ENCODE data around the gene GRIK4. TPM values are rescaled to one million over a fixed set of nuclear protein-coding genes. Genes with fewer than 3 reads are reported as not detected.

The GRIK4 gene
- total and polyA plus RNA-seq, 2 of the 4 experiments (the other 2 are of a cell fraction): 0.18 to 0.38 TPM

- H2AK5ac ChIP-seq (ENCODE audit: low read depth, low read length): no peak overlapping the region
- ATAC-seq (ENCODE audit: low read depth): no peak
- WGBS, 2 experiments (ENCODE audit: extremely low coverage in 2 of 2, insufficient read length in 1 of 2): no CpG with 5 or more reads among the region's 4 CpGs
- H3K23ac ChIP-seq (ENCODE audit: low read depth, low read length): no peak overlapping the region
- intact Hi-C loops (cut with micrococcal nuclease): no loop called here
- H3K27me3 ChIP-seq (ENCODE audit: control insufficient read depth, insufficient read depth, low read length): peaks cover 3% of the 10 kb centered on the region
- no peaks in the 10 kb centered on the region for H3K4me1 ChIP-seq (ENCODE audit: control insufficient read depth, insufficient read depth, low read length)
- H3K36me3 ChIP-seq (ENCODE audit: control insufficient read depth, insufficient read depth, low read length): no peaks in the 10 kb centered on the region
- no peak overlapping the region for H3K4me2 ChIP-seq (ENCODE audit: low read depth, low read length)
- H3K56ac ChIP-seq (ENCODE audit: extremely low read depth, insufficient read depth, low read length): no peak overlapping the region
- no peaks in the 10 kb centered on the region for H4K20me1 ChIP-seq (ENCODE audit: insufficient read depth, low read length)
- no peak overlapping the region for H4K91ac ChIP-seq (ENCODE audit: insufficient read depth, low read depth, low read length)
- TF ChIP-seq SMC3 (IDR thresholded peaks at IDR 0.05; ENCODE audit: low read depth, low read length) (no peak), MAFK (IDR thresholded peaks at IDR 0.05; ENCODE audit: low read depth, low read length) (no peak), CHD1 (IDR thresholded peaks at IDR 0.05; ENCODE audit: low read depth, low read length) (no peak), RAD21 (IDR thresholded peaks at IDR 0.05; ENCODE audit: low read length) (no peak), USF2 (IDR thresholded peaks at IDR 0.05; ENCODE audit: low read depth, low read length) (no peak)
- no peaks in the 10 kb centered on the region for H3K9me1 ChIP-seq (ENCODE audit: insufficient read depth, low read length)
- no peak overlapping the region for H3K27ac ChIP-seq (ENCODE audit: insufficient read depth, low read length)
- no peak overlapping the region for H2AFZ ChIP-seq (replicated peaks; ENCODE audit: low read length, poor library complexity)
- H2BK15ac ChIP-seq (ENCODE audit: low read depth, low read length): no peak overlapping the region
- DNase-seq: no peak
- H3K9ac ChIP-seq (ENCODE audit: low read depth, low read length): no peak overlapping the region
- no peak overlapping the region for H3K14ac ChIP-seq (replicated peaks; ENCODE audit: low read depth, low read length)
- in situ Hi-C loops (cut with MboI; ENCODE audit: low sequenced_read_pairs): no loop called here
- no TSS peak for BruUV-seq (replicated peaks)
- no peak overlapping the region for H3K18ac ChIP-seq (ENCODE audit: low read depth, low read length)
- H2BK5ac ChIP-seq (ENCODE audit: low read depth, low read length, poor library complexity, severe bottlenecking): no peak overlapping the region
- H3K4ac ChIP-seq (ENCODE audit: low read depth, low read length): no peak overlapping the region
- H3K4me3 ChIP-seq (ENCODE audit: insufficient read depth, low read depth, low read length): no peak overlapping the region
- peaks cover 2% of the 10 kb centered on the region; the same call in 1 of the 2 replicates for H3K9me3 ChIP-seq (ENCODE audit: control insufficient read depth, insufficient read depth, low read length)
- H3K79me1 ChIP-seq (ENCODE audit: low read depth in 1 of 2, low read length in 2 of 2): no peaks in the 10 kb centered on the region
- H2AK9ac ChIP-seq (replicated peaks; ENCODE audit: low read depth, low read length, poor library complexity): no peak overlapping the region
- H4K5ac ChIP-seq (ENCODE audit: low read depth, low read length): no peak overlapping the region
- dilution Hi-C loops (cut with HindIII; ENCODE audit: low sequenced_read_pairs, unreplicated experiment): no loop called here
- CTCF ChIA-PET: no interaction called here
- no peak overlapping the region for H2BK120ac ChIP-seq (ENCODE audit: low read depth, low read length)
- H4K8ac ChIP-seq (ENCODE audit: low read depth in 2 of 2, low read length in 2 of 2): no peak overlapping the region
- no peak overlapping the region for H2BK20ac ChIP-seq (ENCODE audit: low read depth, low read length)
- POLR2A ChIA-PET (ENCODE audit: unreplicated experiment): no interaction called here
These were observed 212.2 kb downstream of the GRIK4 start for GRCh38 chr11:120723751-120724150.
